HepG2 (cell line): ENCODE measurements around the gene RHBDD1. TPM values are rescaled to one million over a fixed set of nuclear protein-coding genes. Genes with fewer than 3 reads are reported as not detected.

ENCODE experiments used
- ATAC-seq: fragments of 200-7000 bp; cut with Tn5 transposase; 3 replicates; pipeline ENCODE4 v1.9.1; 2020; ENCODE audit warnings: mild to moderate bottlenecking, moderate library complexity
- BruUV-seq: library from RNA; stranded (reverse); fragments of 400-500 nt; replicated peaks from 2 replicates; lab custom pipeline; 2021; lab: Mats Ljungman, UMichigan
- CTCF ChIA-PET: fragments of 300-600 bp; formaldehyde crosslinking; extraction: SDS; loops from one replicate; lab custom pipeline; 2021; ENCODE audit warnings: low total read pairs, inconsistent platforms, low intra/inter-chr PET ratio; lab: Yijun Ruan, JAX
- POLR2A ChIA-PET: fragments of 350-600 bp; sonication (Branson Sonifier 250); formaldehyde crosslinking; loops from one replicate; lab custom pipeline; 2020; ENCODE audit warnings: antibody characterized with exemption, inconsistent platforms; lab: Yijun Ruan, JAX
- DNase-seq: peaks from one replicate; pipeline ENCODE4 v3.0.0-alpha.2; 2015; ENCODE audit warnings: low spot score
- FAIRE-seq: peaks from 3 replicates; lab custom pipeline; 2011; peaks lifted over from hg19 to GRCh38; lab: Jason Lieb, UNC
- H2AFZ ChIP-seq: one replicate; pipeline ENCODE4 v1.6.1; 2011; ENCODE audit warnings: low read length, inconsistent platforms
- H3K27ac ChIP-seq: fragments of 300-600 bp; 3 replicates; pipeline ENCODE4 v1.8.0; 2011; ENCODE audit warnings: mixed run types, mild to moderate bottlenecking, mixed read lengths, low read length, inconsistent platforms; ENCODE audit not compliant: insufficient read depth; ENCODE audit errors: extremely low read length
- H3K27me3 ChIP-seq, 2 experiments: fragments of 200-600 bp in 1 of 2; 2 replicates in 1 of 2; 3 replicates in 1 of 2; pipeline versions ENCODE4 v1.6.0 to v1.8.0; 2011; ENCODE audit warnings: low read length in 2 of 2, mild to moderate bottlenecking in 2 of 2, moderate library complexity in 2 of 2, inconsistent platforms in 1 of 2; ENCODE audit not compliant: insufficient read depth in 2 of 2, control insufficient read depth in 1 of 2
- H3K36me3 ChIP-seq, 2 experiments: fragments of 200-600 bp in 1 of 2; replicated peaks in 1 of 2; 2 replicates in 1 of 2; 3 replicates in 1 of 2; pipeline versions ENCODE4 v1.5.1 to v1.8.0; 2011; ENCODE audit warnings: low read length in 2 of 2, inconsistent platforms in 1 of 2; ENCODE audit not compliant: insufficient read depth in 2 of 2, control insufficient read depth in 1 of 2
- H3K4me1 ChIP-seq: 2 replicates; pipeline ENCODE4 v1.5.1; 2012; ENCODE audit warnings: low read length, inconsistent platforms; ENCODE audit not compliant: insufficient read depth
- H3K4me2 ChIP-seq: 2 replicates; pipeline ENCODE4 v1.6.0; 2011; ENCODE audit warnings: low read depth, low read length, inconsistent platforms
- H3K4me3 ChIP-seq, 3 experiments: fragments of 200-600 bp in 1 of 3; sonication (generic), shearing (Covaris generic) in 1 of 3; replicated peaks in 1 of 3; 2 replicates each; pipeline ENCODE4 v1.5.1; 2011 to 2016; ENCODE audit warnings: low read length in 3 of 3, inconsistent platforms in 2 of 3, low read depth in 2 of 3, mild to moderate bottlenecking in 2 of 3, control low read depth in 1 of 3, mixed read lengths in 1 of 3; ENCODE audit not compliant: insufficient read depth in 1 of 3
- H3K79me2 ChIP-seq: one replicate; pipeline ENCODE4 v1.6.1; 2011; ENCODE audit warnings: low read length, inconsistent platforms; ENCODE audit not compliant: insufficient read depth
- H3K9ac ChIP-seq: 2 replicates; pipeline ENCODE4 v1.6.0; 2011; ENCODE audit warnings: mild to moderate bottlenecking, low read depth, low read length, inconsistent platforms; ENCODE audit not compliant: insufficient read depth
- H3K9me3 ChIP-seq: 2 replicates; pipeline ENCODE4 v1.5.1; 2012; ENCODE audit warnings: mild to moderate bottlenecking, low read length
- H4K20me1 ChIP-seq: 2 replicates; pipeline ENCODE4 v1.6.0; 2011; ENCODE audit warnings: inconsistent platforms, mild to moderate bottlenecking, low read length, moderate library complexity; ENCODE audit not compliant: insufficient read depth
- AGO1 ChIP-seq: fragments of 200-400 bp; formaldehyde crosslinking; IDR thresholded peaks from 2 replicates; pipeline ENCODE4 v1.6.1; 2017; ENCODE audit warnings: mild to moderate bottlenecking, low read depth, low read length, moderate library complexity; ENCODE audit not compliant: poor library complexity, severe bottlenecking
- FOXA3 ChIP-seq: IDR thresholded peaks from 2 replicates; pipeline ENCODE4 v1.6.1; 2016; ENCODE audit warnings: missing genetic modification reagents, missing compliant biosample characterization
- GABPB1 ChIP-seq: IDR thresholded peaks from 2 replicates; pipeline ENCODE4 v1.6.1; 2016; ENCODE audit warnings: mild to moderate bottlenecking, missing genetic modification reagents, moderate library complexity, missing compliant biosample characterization
- RXRA ChIP-seq: sonication (generic); formaldehyde crosslinking; IDR thresholded peaks from 2 replicates; pipeline ENCODE4 v1.5.1; 2020; ENCODE audit warnings: missing genetic modification reagents
- SOX6 ChIP-seq, 2 experiments: fragments of 450-650 bp in 1 of 2; sonication (generic) in 1 of 2; formaldehyde crosslinking in 1 of 2; IDR thresholded peaks; 2 replicates each; pipeline versions ENCODE4 v1.4.0 to v1.6.1; 2017 to 2020; ENCODE audit warnings: antibody characterized with exemption in 1 of 2, mild to moderate bottlenecking in 1 of 2, missing genetic modification reagents in 1 of 2
- SSRP1 ChIP-seq: IDR thresholded peaks from 2 replicates; pipeline ENCODE4 v1.6.1; 2016; ENCODE audit warnings: control low read depth
- TERF1 ChIP-seq: sonication (generic); formaldehyde crosslinking; IDR thresholded peaks from 2 replicates; pipeline ENCODE4 v1.8.0; 2022; ENCODE audit warnings: mild to moderate bottlenecking, missing genetic modification reagents, moderate library complexity
- ZMAT3 ChIP-seq: sonication (generic); formaldehyde crosslinking; conservative IDR thresholded peaks from 2 replicates; pipeline ENCODE4 v1.7.0; 2021; ENCODE audit warnings: missing genetic modification reagents
- ZNF414 ChIP-seq: sonication (generic); formaldehyde crosslinking; IDR thresholded peaks from 2 replicates; pipeline ENCODE4 v1.5.0; 2020; ENCODE audit warnings: missing genetic modification reagents
- ZNF639 ChIP-seq: conservative IDR thresholded peaks from 2 replicates; pipeline ENCODE4 v1.6.1; 2018; ENCODE audit warnings: missing genetic modification reagents
- ZNF737 ChIP-seq: sonication (generic); formaldehyde crosslinking; IDR thresholded peaks from 2 replicates; pipeline ENCODE4 v1.5.0; 2020; ENCODE audit warnings: missing genetic modification reagents, mild to moderate bottlenecking, borderline replicate concordance
- WGBS: methylation state at CpG from one replicate; pipeline ENCODE4 v1.1.6; 2017; ENCODE audit warnings: low lambda C conversion rate; 5-methylcytosine and 5-hydroxymethylcytosine counted together
- in situ Hi-C: cut with HindIII; loops from 2 replicates; pipeline ENCODE4 v1.10.0; 2017; ENCODE audit warnings: low pct_unique_long_range_greater_than_20kb; ENCODE audit not compliant: extremely low pct_ligation_motif_present
- intact Hi-C: fragments of 100-400 bp; cut with micrococcal nuclease; formaldehyde crosslinking; loops from one replicate; pipeline ENCODE4 v1.10.0; 2022; ENCODE audit not compliant: unreplicated experiment
- polyA plus RNA-seq, 8 experiments: library from polyadenylated mRNA; depleted of rRNA in 3 of 8; stranded (reverse) in 7 of 8; unstranded in 1 of 8; fragments of >200 nt; fragmentation: Illumina TruSeq in 4 of 8; extraction: Trizol in 4 of 8; gene quantifications; 2 replicates each; pipeline versions ENCODE4 v1.2.1 to v1.2.3, GENCODE V29; 2011 to 2016; ENCODE audit warnings: low read depth in 4 of 8, missing spikeins in 1 of 8, mixed read lengths in 1 of 8; ENCODE audit not compliant: insufficient read depth in 1 of 8
- total RNA-seq, 5 experiments: library from RNA; depleted of rRNA; stranded (reverse); fragments of >200 nt; fragmentation: Illumina TruSeq; extraction: Trizol; gene quantifications; 2 replicates each; pipeline ENCODE4 v1.2.3, GENCODE V29; 2016; ENCODE audit warnings: low read depth in 1 of 5
- TF ChIP-seq, protein P1 (sequence below): sonication (generic); formaldehyde crosslinking; conservative IDR thresholded peaks from 2 replicates; pipeline ENCODE4 v1.8.0; 2022; ENCODE audit warnings: missing genetic modification reagents
- TF ChIP-seq, protein P2 (sequence below): sonication (generic); formaldehyde crosslinking; IDR thresholded peaks from 2 replicates; pipeline ENCODE4 v1.8.0; 2022; ENCODE audit warnings: missing genetic modification reagents, mild to moderate bottlenecking, inconsistent platforms, borderline replicate concordance
- TF ChIP-seq, protein P3 (sequence below): IDR thresholded peaks from 2 replicates; pipeline ENCODE4 v1.6.1; 2012; ENCODE audit warnings: low read length, improper control_type of control experiment

RHBDD1 gene
- total and polyA plus RNA-seq, 2 of the 13 experiments (the other 11 are each of a cell fraction or from before 2014, with no cell fraction given), result 8.2 to 9.5 TPM

DNA sequence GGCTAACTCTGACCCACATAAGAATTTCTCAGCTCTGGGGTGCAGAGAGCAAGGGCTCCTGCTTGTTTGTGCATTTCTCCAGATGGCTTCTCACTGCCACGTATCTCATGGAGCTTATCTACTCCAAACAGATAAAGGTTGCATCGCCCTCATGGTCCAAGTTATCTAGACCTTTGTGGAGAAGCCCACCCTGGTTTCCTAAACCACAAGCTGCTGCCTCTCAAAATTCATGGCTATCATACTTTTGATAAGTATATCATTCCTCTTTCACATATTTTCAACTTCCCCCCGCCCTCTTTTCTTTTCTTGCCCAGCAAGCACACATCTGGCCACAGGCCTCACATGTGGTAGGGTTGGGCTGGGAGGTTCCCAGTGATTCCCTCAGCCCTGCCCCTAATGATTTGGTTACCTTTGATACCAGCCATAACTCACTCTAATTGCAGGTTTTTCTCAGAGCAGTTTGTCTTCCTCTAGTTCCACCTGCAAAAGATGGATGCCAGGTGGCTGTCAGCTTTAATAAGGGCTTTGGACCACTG is 146.0 kb downstream of the RHBDD1 start:
- BruUV-seq, result no TSS peak
- 52% methylated on average over 3 of the region's 3 CpGs for WGBS
- TF ChIP-seq, protein P1, sequence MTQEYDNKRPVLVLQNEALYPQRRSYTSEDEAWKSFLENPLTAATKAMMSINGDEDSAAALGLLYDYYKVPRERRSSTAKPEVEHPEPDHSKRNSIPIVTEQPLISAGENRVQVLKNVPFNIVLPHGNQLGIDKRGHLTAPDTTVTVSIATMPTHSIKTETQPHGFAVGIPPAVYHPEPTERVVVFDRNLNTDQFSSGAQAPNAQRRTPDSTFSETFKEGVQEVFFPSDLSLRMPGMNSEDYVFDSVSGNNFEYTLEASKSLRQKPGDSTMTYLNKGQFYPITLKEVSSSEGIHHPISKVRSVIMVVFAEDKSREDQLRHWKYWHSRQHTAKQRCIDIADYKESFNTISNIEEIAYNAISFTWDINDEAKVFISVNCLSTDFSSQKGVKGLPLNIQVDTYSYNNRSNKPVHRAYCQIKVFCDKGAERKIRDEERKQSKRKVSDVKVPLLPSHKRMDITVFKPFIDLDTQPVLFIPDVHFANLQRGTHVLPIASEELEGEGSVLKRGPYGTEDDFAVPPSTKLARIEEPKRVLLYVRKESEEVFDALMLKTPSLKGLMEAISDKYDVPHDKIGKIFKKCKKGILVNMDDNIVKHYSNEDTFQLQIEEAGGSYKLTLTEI (CRISPR knock-in tag), result no peak
- TF ChIP-seq, protein P2, sequence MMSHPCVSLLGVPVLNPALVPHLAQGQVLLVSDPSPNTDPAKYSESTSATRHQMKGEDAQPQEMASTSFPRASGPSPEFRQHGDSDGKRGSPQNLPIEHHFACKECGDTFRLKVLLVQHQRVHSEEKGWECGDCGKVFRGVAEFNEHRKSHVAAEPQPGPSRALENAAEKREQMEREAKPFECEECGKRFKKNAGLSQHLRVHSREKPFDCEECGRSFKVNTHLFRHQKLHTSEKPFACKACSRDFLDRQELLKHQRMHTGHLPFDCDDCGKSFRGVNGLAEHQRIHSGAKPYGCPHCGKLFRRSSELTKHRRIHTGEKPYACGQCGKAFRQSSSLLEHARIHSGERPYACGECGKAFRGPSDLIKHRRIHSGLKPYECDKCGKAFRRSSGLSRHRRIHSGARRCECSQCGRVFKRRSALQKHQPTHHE, result no peak
- TF ChIP-seq FOXA3 (CRISPR knock-in tag), result no peak
- no peak for TF ChIP-seq SSRP1 (CRISPR knock-in tag)
- no peak for TF ChIP-seq TERF1 (CRISPR knock-in tag)
- TF ChIP-seq GABPB1 (CRISPR knock-in tag), result no peak
- no peak for TF ChIP-seq SOX6 (IDR thresholded peaks at IDR 0.05)
- TF ChIP-seq SOX6 (CRISPR knock-in tag; IDR thresholded peaks at IDR 0.05), result no peak
- TF ChIP-seq AGO1, result no peak
- no peak for TF ChIP-seq ZNF737 (CRISPR knock-in tag)
- TF ChIP-seq RXRA (CRISPR knock-in tag), result no peak
- TF ChIP-seq, protein P3, sequence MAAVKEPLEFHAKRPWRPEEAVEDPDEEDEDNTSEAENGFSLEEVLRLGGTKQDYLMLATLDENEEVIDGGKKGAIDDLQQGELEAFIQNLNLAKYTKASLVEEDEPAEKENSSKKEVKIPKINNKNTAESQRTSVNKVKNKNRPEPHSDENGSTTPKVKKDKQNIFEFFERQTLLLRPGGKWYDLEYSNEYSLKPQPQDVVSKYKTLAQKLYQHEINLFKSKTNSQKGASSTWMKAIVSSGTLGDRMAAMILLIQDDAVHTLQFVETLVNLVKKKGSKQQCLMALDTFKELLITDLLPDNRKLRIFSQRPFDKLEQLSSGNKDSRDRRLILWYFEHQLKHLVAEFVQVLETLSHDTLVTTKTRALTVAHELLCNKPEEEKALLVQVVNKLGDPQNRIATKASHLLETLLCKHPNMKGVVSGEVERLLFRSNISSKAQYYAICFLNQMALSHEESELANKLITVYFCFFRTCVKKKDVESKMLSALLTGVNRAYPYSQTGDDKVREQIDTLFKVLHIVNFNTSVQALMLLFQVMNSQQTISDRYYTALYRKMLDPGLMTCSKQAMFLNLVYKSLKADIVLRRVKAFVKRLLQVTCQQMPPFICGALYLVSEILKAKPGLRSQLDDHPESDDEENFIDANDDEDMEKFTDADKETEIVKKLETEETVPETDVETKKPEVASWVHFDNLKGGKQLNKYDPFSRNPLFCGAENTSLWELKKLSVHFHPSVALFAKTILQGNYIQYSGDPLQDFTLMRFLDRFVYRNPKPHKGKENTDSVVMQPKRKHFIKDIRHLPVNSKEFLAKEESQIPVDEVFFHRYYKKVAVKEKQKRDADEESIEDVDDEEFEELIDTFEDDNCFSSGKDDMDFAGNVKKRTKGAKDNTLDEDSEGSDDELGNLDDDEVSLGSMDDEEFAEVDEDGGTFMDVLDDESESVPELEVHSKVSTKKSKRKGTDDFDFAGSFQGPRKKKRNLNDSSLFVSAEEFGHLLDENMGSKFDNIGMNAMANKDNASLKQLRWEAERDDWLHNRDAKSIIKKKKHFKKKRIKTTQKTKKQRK, result no peak
- no peak for TF ChIP-seq ZNF639 (CRISPR knock-in tag)
- no peak for TF ChIP-seq ZMAT3 (CRISPR knock-in tag)
- TF ChIP-seq ZNF414 (CRISPR knock-in tag), result no peak

More for the DNA sequence above, 146.0 kb downstream of the RHBDD1 start:
- Histone ChIP-seq H3K4me1 (peaks cover 17% of the 10 kb centered on the region), H3K4me2 (no peak overlapping the region), H3K27ac (no peak overlapping the region), H3K9ac (no peak overlapping the region), H3K27me3 (no peaks in the 10 kb centered on the region), H2AFZ (no peak overlapping the region), H3K79me2 (no peaks in the 10 kb centered on the region), H4K20me1 (no peaks in the 10 kb centered on the region), H3K4me3 (no peak overlapping the region), H3K36me3 (no peaks in the 10 kb centered on the region), H3K9me3 (no peaks in the 10 kb centered on the region)
- in situ Hi-C loops, result no loop called here
- FAIRE-seq (no peak), ATAC-seq (no peak), DNase-seq (no peak)
- POLR2A ChIA-PET, result no interaction called here
- intact Hi-C loops, result loop anchor here (10.0 kb wide), 1 partner anchor 767 kb away; no protein-coding TSS in a partner anchor
- CTCF ChIA-PET, result no interaction called here
